Smooth muscle cell (in vitro differentiated cells): ENCODE data around the gene PLEKHA5. TPM values are rescaled to one million over a fixed set of nuclear protein-coding genes. Genes with fewer than 3 reads are reported as not detected.

Source experiments
- DNase-seq: peaks from one replicate; lab custom pipeline; 2025; ENCODE audit not compliant: unreplicated experiment; lab: John Stamatoyannopoulos, UW
- H2AFZ ChIP-seq: fragments of 200-600 bp; sonication (generic); 2 replicates; pipeline ENCODE4 v1.6.0; 2016; ENCODE audit warnings: antibody characterized with exemption, low read depth, mild to moderate bottlenecking
- H3F3A ChIP-seq: fragments of 200-600 bp; sonication (generic); 2 replicates; pipeline ENCODE4 v1.6.0; 2017; ENCODE audit warnings: antibody characterized with exemption, low read depth
- H3K27ac ChIP-seq: fragments of 200-600 bp; sonication (generic); 2 replicates; pipeline ENCODE4 v1.5.1; 2016; ENCODE audit warnings: low read depth, mild to moderate bottlenecking
- H3K27me3 ChIP-seq: fragments of 200-600 bp; sonication (generic); 2 replicates; pipeline ENCODE4 v1.6.1; 2016; ENCODE audit warnings: low read depth, mild to moderate bottlenecking
- H3K36me3 ChIP-seq: fragments of 200-600 bp; sonication (generic); 2 replicates; pipeline ENCODE4 v1.5.1; 2016; ENCODE audit warnings: low read depth
- H3K4me1 ChIP-seq: fragments of 200-600 bp; sonication (generic); 2 replicates; pipeline ENCODE4 v1.5.1; 2016; ENCODE audit warnings: low read depth
- H3K4me2 ChIP-seq: fragments of 200-600 bp; sonication (generic); 2 replicates; pipeline ENCODE4 v1.6.0; 2016; ENCODE audit warnings: mild to moderate bottlenecking
- H3K4me3 ChIP-seq: fragments of 200-600 bp; sonication (generic); 2 replicates; pipeline ENCODE4 v1.5.1; 2016; ENCODE audit warnings: mild to moderate bottlenecking
- H3K79me2 ChIP-seq: fragments of 200-600 bp; sonication (generic); 2 replicates; pipeline ENCODE4 v1.6.0; 2016; ENCODE audit warnings: low read depth, mild to moderate bottlenecking
- H3K9ac ChIP-seq: fragments of 200-600 bp; sonication (generic); 2 replicates; pipeline ENCODE4 v1.6.0; 2016; ENCODE audit warnings: low read depth
- H3K9me3 ChIP-seq: fragments of 200-600 bp; sonication (generic); replicated peaks from 2 replicates; pipeline ENCODE4 v1.5.1; 2016; ENCODE audit warnings: low read depth
- H4K20me1 ChIP-seq: fragments of 200-600 bp; sonication (generic); 2 replicates; pipeline ENCODE4 v1.6.0; 2016; ENCODE audit warnings: low read depth
- WGBS: methylation state at CpG from one replicate; pipeline ENCODE4 v1.1.7; 2016; ENCODE audit warnings: low lambda C conversion rate; 5-methylcytosine and 5-hydroxymethylcytosine counted together
- polyA plus RNA-seq: library from polyadenylated mRNA; unstranded; fragments of >200 nt; fragmentation: Nextera tagmentation; extraction: Ambion mirVana; gene quantifications from 2 replicates; pipeline ENCODE4 v1.2.1, GENCODE V29; 2016
- total RNA-seq: library from RNA; depleted of rRNA; stranded (reverse); fragments of >200 nt; gene quantifications from 2 replicates; pipeline ENCODE4 v1.2.3, GENCODE V29; 2014
- TF ChIP-seq, protein P1 (sequence below): fragments of 200-600 bp; sonication (generic); IDR thresholded peaks from 2 replicates; pipeline ENCODE4 v1.5.1; 2017; ENCODE audit warnings: borderline replicate concordance, mild to moderate bottlenecking, antibody characterized with exemption; ENCODE audit not compliant: insufficient read depth, poor library complexity, severe bottlenecking

The PLEKHA5 gene
- total and polyA plus RNA-seq, 2 experiments from 2014 or later, result 21.4 to 43.1 TPM

- Histone ChIP-seq H3K4me1 (no peaks in the 10 kb centered on the region), H3K9ac (no peak overlapping the region), H3K4me3 (no peak overlapping the region), H3K4me2 (no peak overlapping the region), H3K27me3 (no peaks in the 10 kb centered on the region), H3K79me2 (peaks cover 69% of the 10 kb centered on the region), H3K36me3 (no peaks in the 10 kb centered on the region), H3F3A (peaks cover 3% of the 10 kb centered on the region), H3K9me3 (no peaks in the 10 kb centered on the region), H4K20me1 (peaks cover 15% of the 10 kb centered on the region), H3K27ac (peak overlapping the region; percentile 28), H2AFZ (no peak overlapping the region)
- WGBS, result 69% methylated on average over 3 of the region's 3 CpGs
- TF ChIP-seq, protein P1, sequence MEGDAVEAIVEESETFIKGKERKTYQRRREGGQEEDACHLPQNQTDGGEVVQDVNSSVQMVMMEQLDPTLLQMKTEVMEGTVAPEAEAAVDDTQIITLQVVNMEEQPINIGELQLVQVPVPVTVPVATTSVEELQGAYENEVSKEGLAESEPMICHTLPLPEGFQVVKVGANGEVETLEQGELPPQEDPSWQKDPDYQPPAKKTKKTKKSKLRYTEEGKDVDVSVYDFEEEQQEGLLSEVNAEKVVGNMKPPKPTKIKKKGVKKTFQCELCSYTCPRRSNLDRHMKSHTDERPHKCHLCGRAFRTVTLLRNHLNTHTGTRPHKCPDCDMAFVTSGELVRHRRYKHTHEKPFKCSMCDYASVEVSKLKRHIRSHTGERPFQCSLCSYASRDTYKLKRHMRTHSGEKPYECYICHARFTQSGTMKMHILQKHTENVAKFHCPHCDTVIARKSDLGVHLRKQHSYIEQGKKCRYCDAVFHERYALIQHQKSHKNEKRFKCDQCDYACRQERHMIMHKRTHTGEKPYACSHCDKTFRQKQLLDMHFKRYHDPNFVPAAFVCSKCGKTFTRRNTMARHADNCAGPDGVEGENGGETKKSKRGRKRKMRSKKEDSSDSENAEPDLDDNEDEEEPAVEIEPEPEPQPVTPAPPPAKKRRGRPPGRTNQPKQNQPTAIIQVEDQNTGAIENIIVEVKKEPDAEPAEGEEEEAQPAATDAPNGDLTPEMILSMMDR, result no peak
- DNase-seq, result no peak
Observed at GRCh38 chr12:19177754-19178153, 48.2 kb downstream of the PLEKHA5 start.

DNA sequence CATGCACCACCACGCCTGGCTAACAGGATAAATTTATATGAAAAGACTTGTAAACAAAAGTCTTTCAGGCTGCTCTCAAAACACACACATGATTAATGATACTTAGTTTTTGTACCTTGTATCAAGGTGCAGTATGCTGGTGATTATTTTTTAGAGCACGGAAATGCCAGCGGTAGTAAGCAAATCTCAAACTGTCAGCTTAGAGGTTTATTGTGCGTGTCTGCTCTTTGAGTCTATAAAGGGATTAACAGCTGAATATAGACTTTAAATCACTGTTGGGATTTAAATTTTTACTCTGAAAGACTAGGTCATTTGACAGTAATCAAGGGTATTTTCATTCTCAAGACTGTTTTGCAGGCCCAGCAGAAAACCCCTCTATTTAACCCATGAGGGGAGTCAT, 50.5 kb downstream of the PLEKHA5 start:
- Histone ChIP-seq H3K9ac (no peak overlapping the region), H3K27me3 (no peaks in the 10 kb centered on the region), H3K79me2 (peaks cover 68% of the 10 kb centered on the region), H3K9me3 (no peaks in the 10 kb centered on the region), H4K20me1 (peaks cover 11% of the 10 kb centered on the region), H3K4me3 (no peak overlapping the region), H3K36me3 (no peaks in the 10 kb centered on the region), H3K4me1 (no peaks in the 10 kb centered on the region), H3F3A (peaks cover 3% of the 10 kb centered on the region), H3K4me2 (no peak overlapping the region), H3K27ac (no peak overlapping the region), H2AFZ (no peak overlapping the region)
- DNase-seq, result no peak
- TF ChIP-seq, protein P1, result no peak
- WGBS, result 58% methylated on average over 4 of the region's 4 CpGs

DNA sequence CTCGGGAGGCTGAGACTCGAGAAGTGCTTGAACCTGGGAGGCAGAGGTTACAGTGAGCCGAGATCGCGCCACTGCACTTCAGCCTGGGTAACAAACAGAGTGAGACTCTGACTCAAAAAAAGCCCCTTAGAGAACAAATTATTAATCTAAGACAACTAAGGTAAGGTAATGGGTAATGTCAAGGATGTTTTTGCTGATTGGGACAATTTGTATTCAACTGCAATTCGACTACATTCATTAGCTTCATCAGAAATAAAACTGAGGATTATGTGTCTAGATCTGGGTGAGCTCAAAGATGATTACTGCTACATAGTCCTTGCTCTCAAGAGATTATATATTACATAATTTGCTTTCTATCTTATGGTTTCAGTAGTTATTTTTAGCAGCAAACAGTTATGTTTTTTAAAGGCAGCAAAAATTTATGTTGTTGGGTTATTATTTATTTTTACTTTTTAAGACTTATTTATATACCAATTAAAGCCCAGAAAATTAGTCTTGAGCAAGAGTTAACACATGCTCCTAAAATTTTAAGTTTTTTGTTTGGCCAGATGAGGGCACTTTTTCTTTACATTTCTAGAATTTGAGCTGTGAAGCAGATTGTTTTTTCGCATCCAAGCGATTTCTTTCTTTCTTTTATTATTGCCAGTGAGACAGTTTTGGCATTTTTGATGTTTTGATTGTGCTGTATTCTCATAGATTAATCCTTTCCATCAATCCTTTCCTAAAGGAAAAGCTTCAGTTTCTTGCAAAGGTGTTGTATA, 52.3 kb downstream of the PLEKHA5 start:
- peaks cover 54% of the 10 kb centered on the region for H3K79me2 ChIP-seq
- no peaks in the 10 kb centered on the region for H3K9me3 ChIP-seq
- H3K4me2 ChIP-seq, result no peak overlapping the region
- H3K4me1 ChIP-seq, result no peaks in the 10 kb centered on the region
- DNase-seq, result no peak
- TF ChIP-seq, protein P1, result peak; percentile 22
- H3K27me3 ChIP-seq, result no peaks in the 10 kb centered on the region
- no peak overlapping the region for H2AFZ ChIP-seq
- no peak overlapping the region for H3K9ac ChIP-seq
- no peak overlapping the region for H3K27ac ChIP-seq
- peaks cover 12% of the 10 kb centered on the region for H4K20me1 ChIP-seq
- H3F3A ChIP-seq, result peaks cover 3% of the 10 kb centered on the region
- 85% methylated on average over 8 of the region's 8 CpGs for WGBS
- H3K36me3 ChIP-seq, result no peaks in the 10 kb centered on the region
- no peak overlapping the region for H3K4me3 ChIP-seq
